Stomach (tissue), 4 donors: ENCODE measurements around the gene COX6B2.

Experiments
- CTCF ChIP-seq, 7 experiments: fragments of 450-650 bp in 4 of 7; fragments of 200-600 bp in 3 of 7; sonication (generic) in 3 of 7; IDR thresholded peaks; one replicate each; pipeline ENCODE4 v1.5.1; 2016 to 2019; ENCODE audit warnings: antibody characterized with exemption in 7 of 7, control low read depth in 2 of 7, mild to moderate bottlenecking in 1 of 7
- POLR2A ChIP-seq, 4 donors: fragments of 450-650 bp; IDR thresholded peaks; one replicate each; pipeline ENCODE4 v1.6.1; 2016; ENCODE audit warnings: antibody characterized with exemption in 4 of 4, control low read depth in 2 of 4, mild to moderate bottlenecking in 1 of 4, moderate library complexity in 1 of 4

DNA sequence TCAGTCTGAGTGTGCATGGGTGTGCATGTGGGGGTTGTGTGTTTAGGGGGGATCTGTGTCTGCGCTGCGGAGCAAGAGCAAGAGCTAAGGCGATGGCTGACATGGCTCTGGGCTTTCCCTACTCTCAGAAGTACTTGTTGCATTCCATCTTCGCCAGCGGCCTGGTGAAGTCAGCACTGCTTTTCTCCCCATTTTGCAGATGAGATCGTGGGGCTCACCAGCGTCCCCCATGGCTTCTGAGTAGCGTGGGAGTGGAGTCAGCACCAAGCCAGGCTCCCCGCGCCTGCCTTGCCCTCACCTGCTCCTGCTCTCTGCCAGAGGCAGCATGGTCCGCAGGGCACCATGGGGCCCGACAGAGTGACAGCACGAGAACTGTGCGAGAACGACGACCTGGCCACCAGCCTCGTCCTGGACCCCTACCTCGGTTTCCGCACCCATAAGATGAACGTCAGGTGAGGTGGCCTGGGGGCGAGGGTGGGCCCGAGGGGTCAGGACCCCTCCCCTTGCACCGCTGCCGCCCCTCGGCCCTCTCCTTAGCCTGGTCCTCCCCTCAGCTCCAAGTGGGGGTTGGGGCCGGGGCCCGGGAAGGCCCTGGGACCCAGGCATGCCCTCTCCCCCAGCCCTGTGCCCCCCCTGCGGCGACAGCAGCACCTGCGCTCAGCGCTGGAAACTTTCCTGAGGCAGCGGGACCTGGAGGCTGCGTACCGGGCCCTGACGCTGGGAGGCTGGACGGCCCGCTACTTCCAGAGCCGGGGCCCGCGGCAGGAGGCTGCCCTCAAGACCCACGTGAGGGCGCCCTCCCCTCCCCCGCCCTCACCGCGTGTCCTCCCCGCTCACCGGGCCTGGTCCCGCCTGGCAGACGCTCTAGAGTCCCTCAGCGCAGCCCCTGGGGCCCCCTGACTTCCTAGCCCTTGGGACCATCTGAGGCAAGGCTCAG, 12.7 kb downstream of the COX6B2 start:
- TF ChIP-seq CTCF (IDR thresholded peaks at IDR 0.05) (no peak), POLR2A (IDR thresholded peaks at IDR 0.05) (no peak)
